Astrocyte of the spinal cord (primary cell): ENCODE data around the gene COL6A3.

ENCODE experiments used
- DNase-seq: peaks from one replicate; pipeline ENCODE4 v3.0.0; 2011; ENCODE audit warnings: low read depth, low spot score
- H3K4me3 ChIP-seq: 2 replicates; pipeline ENCODE4 v1.5.1; 2011; ENCODE audit warnings: low read depth, mild to moderate bottlenecking, low read length, moderate library complexity
- CTCF ChIP-seq: IDR thresholded peaks from 2 replicates; pipeline ENCODE4 v1.5.1; 2012; ENCODE audit warnings: low read depth, mild to moderate bottlenecking, low read length, inconsistent platforms
- in situ Hi-C: cut with HindIII; loops from 2 replicates; pipeline ENCODE4 v1.10.0; 2017; ENCODE audit warnings: low sequenced_read_pairs

COL6A3 gene

GRCh38 chr2:237422309-237422708 is 8.3 kb upstream of the COL6A3 start:
- DNase-seq, result no peak
- no peak overlapping the region for H3K4me3 ChIP-seq
- TF ChIP-seq CTCF, result no peak
- in situ Hi-C loops, result no loop called here

GRCh38 chr2:237421542-237422116 is 7.7 kb upstream of the COL6A3 start:
- in situ Hi-C loops, result no loop called here

GRCh38 chr2:237418300-237418699 is 4.3 kb upstream of the COL6A3 start:
- no peak overlapping the region for H3K4me3 ChIP-seq
- in situ Hi-C loops, result no loop called here
- no peak for DNase-seq
- no peak for TF ChIP-seq CTCF

More at GRCh38 chr2:237421542-237422116, 7.7 kb upstream of the COL6A3 start:
- DNase-seq, result peak; percentile 89
- TF ChIP-seq CTCF, result peak; percentile 88
- H3K4me3 ChIP-seq, result no peak overlapping the region

- no peak for TF ChIP-seq CTCF
- in situ Hi-C loops, result no loop called here
- no peak for DNase-seq
- peak overlapping the region; percentile 73 for H3K4me3 ChIP-seq
Observed at GRCh38 chr2:237412988-237413776, 782 bp downstream of the COL6A3 start.

- in situ Hi-C loops, result no loop called here
- no peak for TF ChIP-seq CTCF
- H3K4me3 ChIP-seq, result peak overlapping the region; percentile 73
- no peak for DNase-seq
Observed at GRCh38 chr2:237412646-237412987, 1.3 kb downstream of the COL6A3 start.

- H3K4me3 ChIP-seq, result peak overlapping the region; percentile 73
- no peak for TF ChIP-seq CTCF
- no peak for DNase-seq
- in situ Hi-C loops, result no loop called here
Observed at GRCh38 chr2:237411683-237412423, 2.1 kb downstream of the COL6A3 start.
